Measurements from ENCODE around the gene ADH1B.
"Not testable (repeated sequence)": the region's sequence is repeated elsewhere in the genome, so short reads cannot be mapped to it uniquely, and the experiment has no call there.

ADH1B gene

DNA sequence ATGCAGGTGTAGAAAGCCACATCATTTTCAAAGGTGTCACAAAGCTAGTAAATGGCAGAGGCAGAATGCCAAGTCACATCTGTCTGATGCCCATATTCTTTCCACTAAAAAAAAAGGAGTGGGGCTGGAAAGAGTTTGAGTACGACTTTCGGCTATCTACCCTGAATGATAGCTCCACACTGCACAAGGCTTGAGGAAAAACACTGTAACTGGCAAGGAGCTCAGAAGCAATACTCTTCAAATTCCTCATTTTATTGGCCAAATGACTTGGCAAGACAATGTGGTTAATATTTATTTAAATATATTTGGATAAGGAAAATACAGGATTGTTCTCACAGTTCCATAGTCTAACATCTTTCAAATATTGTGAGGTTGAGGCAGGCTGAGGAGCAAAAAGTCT, 36.7 kb upstream of the ADH1B start:
- no peak for DNase-seq (ENCODE audit: low read depth)
- TF ChIP-seq, protein P1, sequence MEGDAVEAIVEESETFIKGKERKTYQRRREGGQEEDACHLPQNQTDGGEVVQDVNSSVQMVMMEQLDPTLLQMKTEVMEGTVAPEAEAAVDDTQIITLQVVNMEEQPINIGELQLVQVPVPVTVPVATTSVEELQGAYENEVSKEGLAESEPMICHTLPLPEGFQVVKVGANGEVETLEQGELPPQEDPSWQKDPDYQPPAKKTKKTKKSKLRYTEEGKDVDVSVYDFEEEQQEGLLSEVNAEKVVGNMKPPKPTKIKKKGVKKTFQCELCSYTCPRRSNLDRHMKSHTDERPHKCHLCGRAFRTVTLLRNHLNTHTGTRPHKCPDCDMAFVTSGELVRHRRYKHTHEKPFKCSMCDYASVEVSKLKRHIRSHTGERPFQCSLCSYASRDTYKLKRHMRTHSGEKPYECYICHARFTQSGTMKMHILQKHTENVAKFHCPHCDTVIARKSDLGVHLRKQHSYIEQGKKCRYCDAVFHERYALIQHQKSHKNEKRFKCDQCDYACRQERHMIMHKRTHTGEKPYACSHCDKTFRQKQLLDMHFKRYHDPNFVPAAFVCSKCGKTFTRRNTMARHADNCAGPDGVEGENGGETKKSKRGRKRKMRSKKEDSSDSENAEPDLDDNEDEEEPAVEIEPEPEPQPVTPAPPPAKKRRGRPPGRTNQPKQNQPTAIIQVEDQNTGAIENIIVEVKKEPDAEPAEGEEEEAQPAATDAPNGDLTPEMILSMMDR (conservative IDR thresholded peaks at IDR 0.05; ENCODE audit: low read depth, low read length): no peak
- H3K4me3 ChIP-seq (ENCODE audit: low read depth, low read length): no peak overlapping the region

DNA sequence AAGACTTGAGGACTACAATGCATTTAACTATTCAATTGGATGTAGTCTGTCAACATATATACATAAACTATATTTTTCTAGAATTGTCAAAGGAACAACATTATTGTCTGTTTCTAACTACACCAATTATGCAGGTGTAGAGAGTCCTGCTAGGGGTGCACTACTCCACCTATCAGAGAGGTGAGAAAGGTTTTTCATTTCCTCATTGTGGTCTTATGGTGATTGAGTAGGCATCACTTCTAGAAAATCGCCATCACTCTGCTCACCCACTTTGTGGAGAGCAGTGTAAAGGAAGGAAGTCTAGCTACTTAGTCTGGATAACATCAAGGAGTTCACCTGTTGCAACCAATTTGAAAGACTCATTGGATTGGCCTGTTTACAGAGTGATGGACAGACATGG, 35.8 kb upstream of the ADH1B start:
- no peak overlapping the region for H3K4me3 ChIP-seq (ENCODE audit: low read depth, low read length)
- DNase-seq (ENCODE audit: low read depth): no peak
- TF ChIP-seq, protein P1 (conservative IDR thresholded peaks at IDR 0.05; ENCODE audit: low read depth, low read length): no peak

DNA sequence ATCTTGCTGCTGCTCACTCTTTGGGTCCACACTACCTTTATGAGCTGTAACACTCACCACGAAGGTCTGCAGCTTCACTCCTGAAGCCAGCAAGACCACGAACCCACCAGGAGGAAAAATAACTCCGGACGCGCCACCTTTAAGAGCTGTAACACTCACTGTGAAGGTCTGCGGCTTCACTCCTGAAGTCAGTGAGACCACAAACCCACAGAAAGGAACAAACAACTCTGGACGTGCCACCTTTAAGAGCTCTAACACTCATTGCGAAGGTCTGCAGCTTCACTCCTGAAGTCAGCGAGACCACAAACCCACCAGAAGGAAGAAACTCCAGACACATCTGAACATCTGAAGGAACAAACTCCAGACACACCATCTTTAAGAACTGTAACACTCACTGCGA, 34.9 kb upstream of the ADH1B start:
- not testable (repeated sequence) for DNase-seq (ENCODE audit: low read depth); H3K4me3 ChIP-seq (ENCODE audit: low read depth, low read length)

DNA sequence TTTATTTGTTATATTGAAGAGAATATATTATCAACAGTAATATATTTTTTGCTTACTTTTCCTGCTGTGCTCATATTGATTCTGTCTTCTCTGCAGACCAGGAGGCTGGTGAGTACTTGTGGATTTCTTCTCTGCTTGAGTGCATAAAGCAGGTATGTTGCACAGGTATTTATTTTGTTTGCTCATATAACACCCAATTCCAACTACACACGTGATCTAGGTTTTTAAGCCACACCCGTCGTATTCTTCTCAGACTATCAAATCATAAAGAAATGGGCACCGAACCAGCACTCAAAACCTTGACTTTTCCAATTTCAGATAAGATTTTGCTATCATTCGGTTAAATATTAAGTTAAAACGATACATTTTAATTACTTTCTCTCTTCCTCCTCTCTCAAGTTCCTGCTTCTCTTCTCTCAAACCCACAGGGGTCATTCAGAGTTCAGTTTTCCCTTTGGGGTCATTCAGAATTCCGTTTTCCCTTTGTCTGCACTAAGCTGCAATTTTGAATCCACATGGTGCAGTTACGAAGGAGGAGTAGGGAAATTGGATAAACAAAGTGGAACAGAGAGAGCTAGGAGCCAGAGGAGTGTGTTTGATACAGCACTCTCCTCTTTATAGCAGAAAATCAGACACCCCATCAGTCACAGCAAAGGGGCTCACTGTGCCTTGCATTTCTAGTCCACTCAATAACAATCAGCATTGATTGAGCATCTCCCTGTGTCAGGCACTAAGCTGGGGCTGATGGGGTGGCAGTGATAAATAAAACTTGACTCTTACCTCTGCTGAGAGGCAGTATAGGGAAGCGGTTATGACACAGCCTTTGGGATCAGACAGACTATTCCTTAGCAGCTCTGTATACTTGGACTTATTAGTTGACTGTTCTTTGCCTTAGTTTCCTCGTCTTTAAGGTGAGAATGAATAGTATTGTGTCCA, 31.7 kb upstream of the ADH1B start, which contains the start of gene ADH1C:
ADH1C (minus strand) TSS at position 145 of the 936 bp plus-strand sequence; CDS start at position 74, 71 bp downstream.
- H3K4me3 ChIP-seq (ENCODE audit: low read depth, low read length): no peak within 1 kb of the TSS
- peak; percentile 34 for DNase-seq (ENCODE audit: low read depth)

DNA sequence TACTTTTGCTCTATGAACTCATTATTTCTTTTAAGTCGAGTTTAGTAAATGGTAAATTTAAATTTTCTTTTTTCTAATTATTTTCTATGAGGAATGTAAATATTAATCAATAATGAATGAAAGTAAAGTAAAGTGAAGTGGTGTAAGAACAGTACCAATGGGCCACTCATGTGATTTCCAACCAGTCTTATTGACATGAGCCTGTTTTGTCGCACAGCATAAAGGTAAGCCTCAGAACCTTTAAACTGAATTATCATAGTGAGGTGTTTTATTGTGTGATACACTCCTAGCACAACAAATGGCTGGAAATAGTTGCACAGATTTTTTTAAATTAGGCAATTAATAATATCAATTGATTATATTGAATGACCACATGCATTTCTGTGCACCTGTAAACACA, 30.3 kb upstream of the ADH1B start:
- TF ChIP-seq, protein P1 (conservative IDR thresholded peaks at IDR 0.05; ENCODE audit: low read depth, low read length): no peak
- no peak for DNase-seq (ENCODE audit: low read depth)
- no peak overlapping the region for H3K4me3 ChIP-seq (ENCODE audit: low read depth, low read length)

More for the DNA sequence above, 31.7 kb upstream of the ADH1B start, which contains the start of gene ADH1C:
- TF ChIP-seq, protein P1 (conservative IDR thresholded peaks at IDR 0.05; ENCODE audit: low read depth, low read length): no peak

DNA sequence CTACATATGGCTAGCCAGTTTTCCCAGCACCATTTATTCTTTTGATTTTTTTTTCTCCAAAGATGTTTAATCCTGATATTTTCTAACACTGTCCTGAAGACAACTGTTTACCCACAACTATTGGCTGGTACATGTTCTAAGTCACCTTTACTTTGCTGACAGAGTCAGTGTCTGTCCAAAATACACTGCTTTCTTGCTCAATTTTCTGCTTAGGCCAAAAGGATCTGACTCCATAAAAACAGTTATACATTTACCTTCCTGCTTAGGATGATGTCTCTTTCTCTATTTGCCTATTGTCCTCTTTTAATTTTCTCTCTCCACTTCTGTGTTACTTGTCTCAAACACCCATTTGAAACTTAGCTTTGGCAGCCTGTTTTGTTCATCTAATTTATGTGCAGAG, 28.1 kb upstream of the ADH1B start:
- no peak overlapping the region for H3K4me3 ChIP-seq (ENCODE audit: low read depth, low read length)
- no peak for DNase-seq (ENCODE audit: low read depth)
- TF ChIP-seq, protein P1 (conservative IDR thresholded peaks at IDR 0.05; ENCODE audit: low read depth, low read length): no peak

DNA sequence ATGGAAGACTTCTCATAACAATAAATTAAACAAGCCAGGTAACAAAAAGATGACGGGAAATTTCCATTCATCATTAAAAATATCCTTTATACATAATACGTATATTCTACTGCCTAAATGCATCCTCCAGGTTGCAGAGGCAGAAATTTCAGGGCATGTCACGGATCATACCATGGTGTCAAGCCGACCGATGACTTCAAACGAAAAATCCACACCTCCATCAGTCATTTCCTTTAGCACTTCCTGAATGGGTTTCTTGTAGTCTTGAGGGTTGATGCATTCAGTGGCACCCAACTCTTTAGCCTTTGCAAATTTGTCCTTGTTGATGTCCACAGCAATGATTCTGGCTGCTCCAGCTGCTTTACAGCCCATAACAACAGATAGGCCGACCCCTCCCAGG, 21.4 kb upstream of the ADH1B start:
- not testable (repeated sequence) for DNase-seq (ENCODE audit: low read depth); H3K4me3 ChIP-seq (ENCODE audit: low read depth, low read length)

DNA sequence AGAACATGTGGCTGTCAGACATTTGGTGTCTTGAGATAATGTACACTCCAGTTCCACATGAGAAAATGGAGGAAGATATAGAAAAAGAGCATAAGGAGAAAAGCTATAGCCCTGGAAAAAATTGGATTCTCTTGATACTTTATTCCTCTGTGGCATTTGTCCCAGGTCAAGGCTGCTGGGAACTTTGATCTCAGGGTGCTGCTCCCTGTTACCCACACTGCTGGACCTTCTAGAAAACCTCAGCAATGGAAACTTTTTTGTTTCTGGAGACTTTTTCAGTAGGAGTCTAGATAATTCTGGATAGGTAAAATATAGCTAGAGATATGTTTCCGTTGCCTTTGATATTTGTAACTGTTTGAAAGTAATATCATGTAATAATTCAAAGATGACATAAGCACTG, 20.2 kb upstream of the ADH1B start:
- H3K4me3 ChIP-seq (ENCODE audit: low read depth, low read length): no peak overlapping the region
- TF ChIP-seq, protein P1 (conservative IDR thresholded peaks at IDR 0.05; ENCODE audit: low read depth, low read length): no peak
- DNase-seq (ENCODE audit: low read depth): no peak
